Measurements from ENCODE around the gene CD81.

CD81 gene

GRCh38 chr11:2374456-2375201 is 2.5 kb upstream of the CD81 start:
- in situ Hi-C loops (cut with MboI; ENCODE audit: low sequenced_read_pairs): no loop called here

GRCh38 chr11:2375341-2375853 is 1.7 kb upstream of the CD81 start:
- in situ Hi-C loops (cut with MboI; ENCODE audit: low sequenced_read_pairs): no loop called here

- in situ Hi-C loops (cut with MboI; ENCODE audit: low sequenced_read_pairs): no loop called here
These were observed 1.1 kb upstream of the CD81 start for GRCh38 chr11:2375964-2376551.

DNA sequence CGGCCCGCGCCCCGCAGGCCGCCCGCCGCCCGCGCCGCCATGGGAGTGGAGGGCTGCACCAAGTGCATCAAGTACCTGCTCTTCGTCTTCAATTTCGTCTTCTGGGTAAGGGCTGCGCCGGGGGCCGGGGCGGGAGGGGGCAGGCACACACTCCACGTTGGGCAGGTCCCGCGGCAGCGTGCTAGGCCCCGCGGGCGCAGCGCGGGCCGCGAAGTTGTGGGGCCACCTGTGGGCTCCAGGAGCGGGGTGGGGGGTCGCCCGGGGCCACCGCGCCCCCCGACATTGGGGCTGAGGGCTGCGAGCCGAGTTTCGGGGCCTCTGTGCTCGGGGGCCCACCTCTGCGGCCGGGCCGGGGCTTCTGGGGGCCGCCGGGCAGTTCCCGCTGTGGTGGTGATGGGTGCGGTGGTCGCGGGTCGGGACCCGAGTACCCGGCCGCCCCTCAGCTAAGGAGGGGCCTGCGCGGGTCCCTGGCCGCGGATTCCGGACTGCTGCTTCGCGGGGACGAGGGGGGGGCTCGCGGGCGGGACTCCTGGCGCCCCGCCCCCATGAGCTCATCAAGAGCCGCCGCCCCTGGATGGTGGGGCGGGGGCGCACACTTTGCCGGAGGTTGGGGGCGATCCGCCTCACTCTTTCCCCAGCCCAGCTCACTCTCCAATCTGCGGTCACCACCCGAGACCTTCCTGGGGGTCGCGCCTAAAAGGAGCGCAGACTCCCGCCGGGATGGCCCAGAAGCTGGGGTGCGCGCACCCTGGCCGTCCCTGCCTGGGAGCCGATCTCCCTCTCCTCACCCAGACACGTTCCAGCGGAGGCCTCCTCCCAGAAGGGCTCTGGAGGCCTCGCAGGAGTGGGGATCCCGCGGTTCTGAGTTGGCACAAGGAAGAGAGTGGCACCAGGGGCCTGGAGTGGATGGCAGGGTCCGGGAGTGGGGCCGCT is 667 bp downstream of the CD81 start:
- in situ Hi-C loops (cut with MboI; ENCODE audit: low sequenced_read_pairs): no loop called here

DNA sequence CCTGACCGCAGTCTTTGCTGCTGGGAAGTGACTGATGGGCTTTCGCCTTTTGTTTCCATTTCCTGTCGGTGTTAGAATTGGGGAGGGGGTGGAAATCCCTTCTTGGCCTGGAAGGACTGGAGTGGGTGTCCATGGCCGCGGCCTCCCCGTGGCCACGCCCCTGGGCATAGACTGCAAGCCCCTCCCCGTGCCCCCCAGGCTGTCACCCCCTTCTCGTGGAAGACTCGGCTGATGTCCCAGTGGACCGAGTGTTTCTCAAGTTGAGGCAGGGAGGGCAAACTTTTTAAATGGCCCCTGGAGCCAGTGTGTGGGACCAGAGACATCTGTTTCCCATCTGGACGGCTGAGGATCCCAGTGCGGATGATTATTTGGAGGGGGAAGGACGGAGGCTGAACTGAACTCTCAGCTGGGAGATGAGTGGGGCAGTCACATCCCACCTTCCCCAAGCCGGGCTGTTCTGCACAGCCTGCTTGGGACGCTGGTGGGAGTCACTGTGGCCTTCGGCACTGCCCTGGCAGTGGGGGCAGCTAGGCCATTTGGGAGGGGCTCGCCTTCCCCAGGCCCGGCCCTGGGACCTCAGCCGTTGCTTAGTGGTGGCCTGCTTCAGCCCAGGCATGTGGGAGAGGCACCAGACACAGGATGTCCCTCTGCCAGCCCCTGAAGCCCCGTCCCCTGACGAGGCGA is 1.6 kb downstream of the CD81 start:
- in situ Hi-C loops (cut with MboI; ENCODE audit: low sequenced_read_pairs): no loop called here

DNA sequence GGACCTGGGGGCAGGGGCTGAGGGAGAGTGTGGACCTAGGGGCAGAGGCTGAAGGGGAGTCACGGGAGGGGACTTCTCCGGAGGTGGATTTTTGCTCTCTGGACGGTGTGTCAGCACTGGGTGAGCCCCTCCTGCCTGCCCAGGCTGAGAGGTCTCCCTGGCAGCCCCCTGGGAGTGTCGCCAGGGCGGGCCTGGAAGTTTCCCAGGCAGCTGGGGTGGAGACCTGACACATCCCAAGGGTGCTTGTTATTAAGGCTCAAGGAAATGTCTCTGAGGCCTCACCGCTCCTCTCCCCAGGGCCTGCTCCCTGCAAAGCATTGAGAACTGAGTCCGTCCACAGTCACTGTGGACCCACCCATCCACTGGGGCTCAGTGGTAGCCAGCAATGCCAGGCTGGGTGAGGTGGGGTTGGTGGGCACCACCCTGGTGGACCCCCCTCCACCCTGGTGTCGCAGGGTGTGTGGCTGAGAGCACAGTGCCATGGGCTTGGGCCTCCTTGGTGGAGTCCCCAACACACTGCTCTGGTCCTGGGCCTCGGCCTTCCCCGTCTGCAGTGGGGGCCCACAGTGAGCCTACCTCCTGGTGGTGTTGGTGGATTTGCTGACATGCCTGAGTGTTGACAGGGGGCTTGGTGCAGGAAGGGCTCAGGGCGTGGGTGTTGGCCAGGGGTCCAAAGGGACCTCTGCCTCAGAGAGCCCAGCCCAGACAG is 2.5 kb downstream of the CD81 start:
- in situ Hi-C loops (cut with MboI; ENCODE audit: low sequenced_read_pairs): no loop called here

DNA sequence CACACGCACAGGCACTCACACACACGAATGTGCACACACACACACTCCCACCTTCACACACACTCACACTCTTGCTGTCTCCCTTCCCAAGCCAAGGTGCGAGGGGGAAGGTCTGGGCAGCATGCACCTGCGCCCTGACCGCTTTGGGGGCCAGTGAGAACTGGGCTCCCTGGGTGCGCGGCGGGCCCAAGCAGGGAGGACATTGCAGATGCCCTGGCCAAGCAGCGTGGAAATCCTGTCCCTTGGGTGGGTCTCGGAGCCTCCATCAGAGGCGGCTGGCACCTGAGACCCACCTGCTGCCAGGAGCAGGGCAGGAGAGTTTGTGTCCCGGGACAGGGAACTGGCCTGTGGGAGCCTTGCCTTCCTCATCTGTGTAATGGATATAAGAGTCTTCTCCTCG is 3.3 kb downstream of the CD81 start:
- in situ Hi-C loops (cut with MboI; ENCODE audit: low sequenced_read_pairs): no loop called here

- in situ Hi-C loops (cut with MboI; ENCODE audit: low sequenced_read_pairs): no loop called here
These were observed 3.8 kb downstream of the CD81 start for GRCh38 chr11:2380807-2381350.

DNA sequence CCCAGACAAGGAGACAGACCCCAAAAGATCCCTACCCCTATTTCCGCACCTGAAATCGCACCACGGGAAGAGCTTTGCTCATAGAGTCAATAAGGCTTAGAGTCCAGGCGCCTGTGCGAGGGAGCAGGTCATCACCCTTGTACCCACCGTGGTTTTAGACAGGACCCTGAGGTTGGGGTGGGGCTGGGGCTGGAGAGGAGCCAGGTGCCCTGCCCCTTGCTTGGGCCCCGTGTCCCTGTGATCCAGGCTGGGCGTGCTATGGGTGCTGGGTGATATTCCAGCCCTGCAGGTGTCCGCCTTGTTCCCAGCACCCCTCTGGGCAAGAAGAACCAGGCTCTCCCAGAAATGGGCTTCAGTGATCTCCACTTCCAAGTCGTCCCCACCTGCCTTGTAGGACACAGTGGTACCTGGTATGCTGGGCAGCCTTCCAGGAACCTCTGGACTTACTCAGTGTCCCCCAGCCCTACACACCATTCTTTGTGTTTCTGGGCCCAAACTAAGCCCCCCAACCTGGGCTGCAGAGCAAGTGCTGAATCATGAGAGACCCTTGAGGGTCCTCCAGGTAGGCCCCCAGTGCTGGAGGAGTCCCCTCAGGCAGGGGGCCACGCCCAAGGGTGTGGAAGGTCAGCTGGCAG is 4.5 kb downstream of the CD81 start:
- in situ Hi-C loops (cut with MboI; ENCODE audit: low sequenced_read_pairs): no loop called here

DNA sequence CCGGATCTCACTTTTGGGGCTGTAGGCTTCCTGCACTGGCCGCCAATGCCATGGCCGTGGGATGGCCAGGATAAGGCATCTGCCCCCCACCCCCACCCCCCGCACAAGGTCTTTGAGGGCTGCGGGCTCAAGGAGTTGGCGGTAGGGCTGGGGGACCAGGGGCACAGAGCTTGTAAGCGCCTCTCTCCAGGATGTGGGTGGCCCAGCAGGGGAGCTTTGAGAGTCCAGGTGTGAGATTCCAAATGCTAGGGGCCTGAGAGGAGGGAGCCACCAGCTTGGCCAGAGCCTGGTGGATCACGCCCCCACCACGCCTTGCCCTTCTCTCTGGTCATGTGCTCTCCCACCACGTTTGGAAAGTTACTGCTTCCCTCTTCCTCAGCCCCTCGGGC is 5.0 kb downstream of the CD81 start:
- in situ Hi-C loops (cut with MboI; ENCODE audit: low sequenced_read_pairs): no loop called here

DNA sequence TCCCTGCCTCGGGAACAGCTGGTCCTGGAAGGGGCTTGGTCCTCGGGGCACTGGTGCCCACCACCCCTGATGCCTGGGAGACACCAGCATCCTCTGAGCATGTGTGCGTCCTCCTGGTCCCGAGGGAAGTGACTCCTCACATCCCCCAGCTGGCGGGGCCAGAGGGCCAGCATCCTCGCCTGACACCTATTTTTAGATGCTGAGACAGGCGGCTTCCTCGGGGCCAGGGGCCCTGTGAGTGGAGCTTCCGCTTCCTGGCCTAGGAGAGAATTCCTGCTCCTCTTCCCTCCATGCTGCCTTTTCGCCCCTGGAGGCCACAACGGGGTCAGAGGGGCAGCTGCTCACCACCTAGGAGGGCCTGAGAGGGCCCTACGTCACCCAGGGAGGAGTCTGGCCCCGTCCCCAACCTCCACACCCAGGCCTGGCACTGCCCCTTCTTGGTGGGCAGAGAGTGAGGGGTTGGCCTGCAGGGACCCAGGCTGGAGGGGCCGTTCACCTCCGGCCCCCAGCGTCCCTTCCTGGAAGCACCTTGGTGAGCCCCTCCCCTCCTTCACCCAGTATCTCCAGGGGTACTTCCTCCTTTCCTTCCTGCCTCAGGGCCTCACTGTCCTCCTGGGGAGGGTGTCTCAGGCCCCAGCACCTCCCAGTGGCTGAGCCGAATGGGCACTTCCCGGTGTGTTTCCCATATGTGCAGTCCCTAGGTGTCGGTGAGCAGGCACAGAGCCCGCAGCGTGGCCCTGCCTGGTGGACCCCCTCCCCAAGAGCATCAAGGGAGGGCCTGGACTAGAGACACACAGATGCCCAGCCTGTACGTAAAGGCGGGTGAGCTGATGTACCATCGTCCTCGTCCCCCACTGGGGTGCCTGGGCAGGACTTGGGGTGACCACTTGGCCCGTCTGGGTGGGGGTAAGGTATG is 6.1 kb downstream of the CD81 start:
- in situ Hi-C loops (cut with MboI; ENCODE audit: low sequenced_read_pairs): no loop called here

GRCh38 chr11:2383852-2384804 is 7.0 kb downstream of the CD81 start:
- in situ Hi-C loops (cut with MboI; ENCODE audit: low sequenced_read_pairs): no loop called here

GRCh38 chr11:2385156-2386151 is 8.3 kb downstream of the CD81 start:
- in situ Hi-C loops (cut with MboI; ENCODE audit: low sequenced_read_pairs): no loop called here

- in situ Hi-C loops (cut with MboI; ENCODE audit: low sequenced_read_pairs): no loop called here
These were observed 9.5 kb downstream of the CD81 start for GRCh38 chr11:2386591-2386990.

GRCh38 chr11:2387266-2387987 is 10.3 kb downstream of the CD81 start:
- in situ Hi-C loops (cut with MboI; ENCODE audit: low sequenced_read_pairs): no loop called here

All from HL-60/S4 treated with phorbol 12-myristate 13-acetate at 8.2 ng/mL for 4 days and 3 days (cell line).